ENCODE data around the gene MGLL.

GRCh38 chr3:127860211-127860696 is 37.9 kb upstream of the MGLL start:
- TF ChIP-seq CTCF (IDR thresholded peaks at IDR 0.05; ENCODE audit: low read length) (no peak), EZH2 (optimal IDR thresholded peaks at IDR 0.05; ENCODE audit: low read depth, low read length) (no peak), EZH2phosphoT487 (IDR thresholded peaks at IDR 0.05; ENCODE audit: low read length) (no peak)

Measured in MM.1S (cell line).